Neural progenitor cell (in vitro differentiated cells): ENCODE results near the gene WAS. TPM values are rescaled to one million over a fixed set of nuclear protein-coding genes. Genes with fewer than 3 reads are reported as not detected.

Experiments used
- DNase-seq: peaks from one replicate; pipeline ENCODE4 v3.0.0-alpha.2; 2016; ENCODE audit warnings: low spot score
- H2AFZ ChIP-seq: fragments of 200-600 bp; sonication (generic); replicated peaks from 2 replicates; pipeline ENCODE4 v1.6.1; 2016; ENCODE audit warnings: antibody characterized with exemption
- H3F3A ChIP-seq: fragments of 200-600 bp; sonication (generic); 2 replicates; pipeline ENCODE4 v1.6.1; 2016; ENCODE audit warnings: antibody characterized with exemption, low read depth
- H3K27ac ChIP-seq: fragments of 200-600 bp; sonication (generic); 2 replicates; pipeline ENCODE4 v1.5.1; 2016; ENCODE audit warnings: mild to moderate bottlenecking
- H3K27me3 ChIP-seq: fragments of 200-600 bp; sonication (generic); 2 replicates; pipeline ENCODE4 v1.6.1; 2016; ENCODE audit warnings: mild to moderate bottlenecking, moderate library complexity
- H3K36me3 ChIP-seq: fragments of 200-600 bp; sonication (generic); 2 replicates; pipeline ENCODE4 v1.5.1; 2016
- H3K4me1 ChIP-seq: fragments of 200-600 bp; sonication (generic); 2 replicates; pipeline ENCODE4 v1.6.1; 2016; ENCODE audit warnings: mixed run types
- H3K4me2 ChIP-seq: fragments of 200-600 bp; sonication (generic); 2 replicates; pipeline ENCODE4 v1.6.1; 2016
- H3K4me3 ChIP-seq: fragments of 200-600 bp; sonication (generic); 2 replicates; pipeline ENCODE4 v1.5.1; 2016
- H3K79me2 ChIP-seq: fragments of 200-600 bp; sonication (generic); 2 replicates; pipeline ENCODE4 v1.6.1; 2016; ENCODE audit warnings: low read depth
- H3K9ac ChIP-seq: fragments of 200-600 bp; sonication (generic); 2 replicates; pipeline ENCODE4 v1.6.1; 2016
- H3K9me3 ChIP-seq: fragments of 200-600 bp; sonication (generic); 2 replicates; pipeline ENCODE4 v1.5.1; 2016; ENCODE audit warnings: low read depth
- H4K20me1 ChIP-seq: fragments of 200-600 bp; sonication (generic); 2 replicates; pipeline ENCODE4 v1.6.1; 2016; ENCODE audit warnings: low read depth
- H3K27ac Mint-ChIP-seq: 3 replicates; pipeline ENCODE4 v1.8.0; 2021; ENCODE audit warnings: mixed read lengths
- H3K27me3 Mint-ChIP-seq: 2 replicates; pipeline ENCODE4 v1.8.0; 2022; ENCODE audit warnings: low read depth, mild to moderate bottlenecking, inconsistent platforms, moderate library complexity, mixed read lengths; ENCODE audit not compliant: insufficient read depth
- H3K36me3 Mint-ChIP-seq: 3 replicates; pipeline ENCODE4 v1.8.0; 2021; ENCODE audit warnings: mixed read lengths
- H3K4me1 Mint-ChIP-seq: 3 replicates; pipeline ENCODE4 v1.8.0; 2021; ENCODE audit warnings: mixed read lengths
- H3K4me3 Mint-ChIP-seq: 3 replicates; pipeline ENCODE4 v1.8.0; 2021; ENCODE audit warnings: mild to moderate bottlenecking, moderate library complexity, mixed read lengths
- H3K9me3 Mint-ChIP-seq: 3 replicates; pipeline ENCODE4 v1.8.0; 2020; ENCODE audit warnings: mixed read lengths
- CTCF ChIP-seq: fragments of 200-600 bp; sonication (generic); IDR thresholded peaks from 2 replicates; pipeline ENCODE4 v1.5.1; 2017; ENCODE audit warnings: antibody characterized with exemption, mild to moderate bottlenecking
- EZH2 ChIP-seq: fragments of 200-600 bp; sonication (generic); IDR thresholded peaks from 2 replicates; pipeline ENCODE4 v1.6.1; 2017; ENCODE audit warnings: antibody characterized with exemption, mild to moderate bottlenecking, moderate library complexity
- EZH2phosphoT487 ChIP-seq: fragments of 200-600 bp; sonication (generic); IDR thresholded peaks from 2 replicates; pipeline ENCODE4 v1.6.1; 2017; ENCODE audit warnings: antibody characterized with exemption
- total RNA-seq: library from RNA; depleted of rRNA; stranded (reverse); fragments of >200 nt; gene quantifications from 2 replicates; pipeline ENCODE4 v1.2.3, GENCODE V29; 2015; ENCODE audit warnings: low replicate concordance

The WAS gene
- total RNA-seq, 1 donor from 2014 or later, result not detected

- Mint-ChIP-seq H3K27me3 (no peaks in the 10 kb centered on the region), H3K27ac (no peak overlapping the region), H3K4me1 (no peaks in the 10 kb centered on the region), H3K4me3 (no peak overlapping the region), H3K36me3 (peaks cover 4% of the 10 kb centered on the region), H3K9me3 (peaks cover 11% of the 10 kb centered on the region)
- Histone ChIP-seq H3F3A (no peaks in the 10 kb centered on the region), H3K9me3 (no peaks in the 10 kb centered on the region), H3K27ac (no peak overlapping the region), H3K4me2 (no peak overlapping the region), H3K79me2 (no peaks in the 10 kb centered on the region), H3K4me3 (no peak overlapping the region), H4K20me1 (no peaks in the 10 kb centered on the region), H2AFZ (no peak overlapping the region), H3K27me3 (no peaks in the 10 kb centered on the region), H3K9ac (no peak overlapping the region), H3K36me3 (no peaks in the 10 kb centered on the region), H3K4me1 (no peaks in the 10 kb centered on the region)
- DNase-seq, result no peak
- TF ChIP-seq CTCF (no peak), EZH2phosphoT487 (no peak), EZH2 (no peak)
Measured at GRCh38 chrX:48705871-48706270, 22.3 kb downstream of the WAS start.

GRCh38 chrX:48709522-48710112, 26.0 kb downstream of the WAS start:
- H3K36me3 Mint-ChIP-seq, result peaks cover 2% of the 10 kb centered on the region
- H3K4me1 Mint-ChIP-seq, result no peaks in the 10 kb centered on the region
- H3K36me3 ChIP-seq, result no peaks in the 10 kb centered on the region
- H4K20me1 ChIP-seq, result no peaks in the 10 kb centered on the region
- H3K4me3 Mint-ChIP-seq, result no peak overlapping the region
- no peak for DNase-seq
- H3K27ac Mint-ChIP-seq, result no peak overlapping the region
- H3F3A ChIP-seq, result no peaks in the 10 kb centered on the region
- no peak overlapping the region for H3K27ac ChIP-seq
- no peak overlapping the region for H2AFZ ChIP-seq
- peaks cover 2% of the 10 kb centered on the region for H3K27me3 Mint-ChIP-seq
- H3K4me2 ChIP-seq, result no peak overlapping the region
- peaks cover 12% of the 10 kb centered on the region for H3K9me3 Mint-ChIP-seq
- H3K4me3 ChIP-seq, result no peak overlapping the region
- no peak overlapping the region for H3K9ac ChIP-seq
- TF ChIP-seq EZH2phosphoT487 (no peak), EZH2 (no peak)
- H3K27me3 ChIP-seq, result no peaks in the 10 kb centered on the region
- no peaks in the 10 kb centered on the region for H3K9me3 ChIP-seq
- H3K79me2 ChIP-seq, result no peaks in the 10 kb centered on the region
- no peaks in the 10 kb centered on the region for H3K4me1 ChIP-seq

- no peaks in the 10 kb centered on the region for H3K9me3 ChIP-seq
- DNase-seq, result no peak
- no peaks in the 10 kb centered on the region for H3F3A ChIP-seq
- Mint-ChIP-seq H3K9me3 (peaks cover 12% of the 10 kb centered on the region), H3K27me3 (peaks cover 2% of the 10 kb centered on the region), H3K36me3 (peaks cover 2% of the 10 kb centered on the region), H3K27ac (no peak overlapping the region), H3K4me3 (no peak overlapping the region), H3K4me1 (no peaks in the 10 kb centered on the region)
- H3K36me3 ChIP-seq, result no peaks in the 10 kb centered on the region
- H3K79me2 ChIP-seq, result no peaks in the 10 kb centered on the region
- H3K9ac ChIP-seq, result no peak overlapping the region
- no peak for TF ChIP-seq CTCF
- TF ChIP-seq EZH2, result no peak
- no peak for TF ChIP-seq EZH2phosphoT487
- no peak overlapping the region for H3K27ac ChIP-seq
- no peak overlapping the region for H3K4me2 ChIP-seq
- H3K27me3 ChIP-seq, result no peaks in the 10 kb centered on the region
- H3K4me3 ChIP-seq, result no peak overlapping the region
- no peaks in the 10 kb centered on the region for H4K20me1 ChIP-seq
- no peak overlapping the region for H2AFZ ChIP-seq
- no peaks in the 10 kb centered on the region for H3K4me1 ChIP-seq
Measured at GRCh38 chrX:48711162-48711928, 27.7 kb downstream of the WAS start.
